ENCODE data around the gene EEA1. TPM values are rescaled to one million over a fixed set of nuclear protein-coding genes. Genes with fewer than 3 reads are reported as not detected.

Gene EEA1
- total and polyA plus RNA-seq, 8 donors, result 1.8 to 15.3 (median 8.0) TPM

DNA sequence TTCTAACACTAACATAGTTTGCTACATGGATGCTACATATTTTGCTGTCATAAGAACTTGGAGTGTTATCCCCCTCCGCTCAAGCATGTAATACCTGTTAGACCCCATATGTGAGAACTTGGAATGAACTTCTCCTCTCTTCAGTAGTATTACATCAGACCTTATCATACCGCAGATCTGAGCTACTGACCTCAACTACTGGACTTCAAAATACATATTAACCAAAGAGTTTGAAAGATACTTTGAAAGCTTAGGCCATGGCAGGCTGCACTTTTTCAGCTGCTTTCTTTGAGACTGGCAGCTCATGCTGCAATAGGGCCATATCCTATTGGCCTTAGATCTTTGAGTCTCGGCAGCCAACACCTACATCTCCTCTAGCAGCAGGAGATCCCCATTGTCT lies 74.8 kb downstream of the EEA1 start:
- no peaks in the 10 kb centered on the region for H3K27me3 ChIP-seq
- FAIRE-seq (no peak), ATAC-seq (no peak), DNase-seq (no peak)
- 95 to 96% methylated on average over 3 of the region's 3 CpGs for WGBS, 2 donors
- intact Hi-C loops (cut with DNase I), result no loop called here
- H3K36me3 ChIP-seq, result no peaks in the 10 kb centered on the region
- TF ChIP-seq CTCF (IDR thresholded peaks at IDR 0.05), result no peak
- H3K9me3 ChIP-seq, result no peaks in the 10 kb centered on the region
- H3K4me3 ChIP-seq, result no peak overlapping the region
- H3K27ac ChIP-seq, result no peak overlapping the region
- H3K4me1 ChIP-seq, result peaks cover 0 to 3% (median 0%) of the 10 kb centered on the region in 3 donors

DNA sequence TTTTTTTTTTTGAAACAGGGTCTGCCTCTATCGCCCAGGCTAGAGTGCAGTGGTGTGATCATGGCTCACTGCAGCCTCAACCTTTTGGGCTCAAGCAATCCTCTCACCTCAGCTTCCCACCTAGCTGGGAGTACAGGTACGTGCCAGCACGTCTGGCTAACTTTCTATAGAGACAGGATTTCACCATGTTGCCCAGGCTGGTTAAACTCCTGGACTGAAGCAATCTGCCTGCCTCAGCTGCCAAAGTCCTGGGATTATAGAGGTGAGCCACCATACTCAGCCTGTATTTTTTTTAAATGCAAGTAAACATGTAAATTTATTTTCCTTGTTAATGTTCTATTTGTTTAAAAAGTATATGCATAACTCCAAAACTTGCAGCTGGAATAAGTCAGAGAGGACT lies 80.4 kb downstream of the EEA1 start:
- Histone ChIP-seq H3K9me3 (no peaks in the 10 kb centered on the region), H3K4me3 (no peak overlapping the region), H3K4me1 (peaks cover 0 to 8% (median 0%) of the 10 kb centered on the region in 3 donors), H3K27me3 (no peaks in the 10 kb centered on the region), H3K36me3 (no peaks in the 10 kb centered on the region), H3K27ac (no peak overlapping the region)
- ATAC-seq (no peak), FAIRE-seq (no peak), DNase-seq (no peak)
- 97 to 100% methylated on average over 3 of the region's 3 CpGs for WGBS, 2 donors
- no peak for TF ChIP-seq CTCF (IDR thresholded peaks at IDR 0.05)
- intact Hi-C loops (cut with DNase I), result no loop called here

DNA sequence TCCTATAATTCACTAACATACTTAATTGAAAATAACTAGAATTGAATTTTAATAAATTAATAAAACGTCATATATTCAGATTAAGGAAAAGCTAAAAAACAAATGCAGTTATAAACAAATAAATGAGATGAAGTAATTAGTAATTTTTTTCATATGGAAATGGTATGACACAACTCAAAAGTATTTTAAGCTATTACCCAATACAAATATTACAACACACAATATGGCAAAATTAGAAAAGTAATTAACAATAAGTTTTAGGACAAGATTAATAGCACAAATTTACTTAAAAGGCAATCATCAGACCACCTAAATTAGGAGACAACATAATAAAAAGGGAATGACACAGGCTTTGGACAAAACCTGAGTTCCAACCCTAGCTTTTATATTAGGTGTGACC lies 81.7 kb downstream of the EEA1 start:
- peaks cover 0 to 8% (median 0%) of the 10 kb centered on the region in 3 donors for H3K4me1 ChIP-seq
- no peak for ATAC-seq
- WGBS, 2 donors, result 94 to 95% methylated on average over 1 of the region's 1 CpG
- intact Hi-C loops (cut with DNase I), result no loop called here
- H3K36me3 ChIP-seq, result no peaks in the 10 kb centered on the region
- no peak for TF ChIP-seq CTCF (IDR thresholded peaks at IDR 0.05)
- H3K9me3 ChIP-seq, result no peaks in the 10 kb centered on the region
- peak; percentile 90 for FAIRE-seq
- H3K4me3 ChIP-seq, result no peak overlapping the region
- no peaks in the 10 kb centered on the region for H3K27me3 ChIP-seq
- no peak overlapping the region for H3K27ac ChIP-seq
- no peak for DNase-seq

GRCh38 chr12:92845329-92845728 lies 83.8 kb downstream of the EEA1 start:
- Histone ChIP-seq H3K27ac (no peak overlapping the region), H3K4me3 (no peak overlapping the region), H3K9me3 (no peaks in the 10 kb centered on the region), H3K27me3 (no peaks in the 10 kb centered on the region), H3K36me3 (no peaks in the 10 kb centered on the region), H3K4me1 (peaks cover 0 to 8% (median 0%) of the 10 kb centered on the region in 3 donors)
- DNase-seq (no peak), ATAC-seq (peak in 2 of 4 donors; percentile 49 to 67), FAIRE-seq (no peak)
- WGBS, 2 donors, result 83 to 87% methylated on average over 3 of the region's 3 CpGs
- TF ChIP-seq CTCF (IDR thresholded peaks at IDR 0.05), result no peak
- intact Hi-C loops (cut with DNase I), result no loop called here

DNA sequence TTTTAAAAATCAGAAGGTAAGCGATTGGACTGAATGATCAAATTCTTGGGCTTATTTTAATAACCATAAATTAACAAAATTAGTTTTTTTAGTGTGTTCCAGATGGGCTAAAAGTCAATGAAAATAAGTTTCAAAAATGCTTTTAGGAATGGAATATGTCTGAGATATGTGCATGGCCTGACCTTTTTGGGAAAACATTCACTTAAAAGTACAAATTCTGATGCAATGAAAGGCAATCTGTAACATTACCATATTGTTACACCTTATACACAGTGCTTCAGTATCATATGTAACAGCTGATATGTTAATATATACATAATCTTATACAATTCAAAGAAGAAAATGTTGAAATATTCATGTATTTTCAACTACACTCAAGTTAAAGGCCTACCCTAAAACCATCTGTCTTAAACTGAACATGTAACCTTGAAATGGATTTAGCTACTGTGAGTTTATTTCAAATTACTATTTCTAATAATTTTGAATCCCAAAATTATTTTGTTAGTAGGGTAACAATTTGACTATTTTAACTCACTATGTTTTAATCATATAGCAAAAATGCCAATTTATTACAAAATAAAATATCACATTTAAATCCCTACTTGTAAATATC lies 84.8 kb downstream of the EEA1 start:
- Histone ChIP-seq H3K36me3 (no peaks in the 10 kb centered on the region), H3K9me3 (no peaks in the 10 kb centered on the region), H3K27ac (no peak overlapping the region), H3K27me3 (no peaks in the 10 kb centered on the region), H3K4me1 (peaks cover 0 to 8% (median 0%) of the 10 kb centered on the region in 3 donors), H3K4me3 (no peak overlapping the region)
- 97 to 100% methylated on average over 1 of the region's 1 CpG for WGBS, 2 donors
- no peak for DNase-seq
- no peak for FAIRE-seq
- intact Hi-C loops (cut with DNase I), result no loop called here
- no peak for TF ChIP-seq CTCF (IDR thresholded peaks at IDR 0.05)
- ATAC-seq, result no peak
